Activated naive CD4-positive, alpha-beta T cell treated with anti-CD3 and anti-CD28 coated beads, Interleukin-2, amount 50 U/mL, for 24 hours (primary cell): ENCODE data around the gene SYT8.
"Not testable (repeated sequence)": the region's sequence is repeated elsewhere in the genome, so short reads cannot be mapped to it uniquely, and the experiment has no call there.

ENCODE experiments used
- H3K27ac Mint-ChIP-seq: one replicate; pipeline ENCODE4 v1.8.0; 2021; ENCODE audit warnings: mild to moderate bottlenecking, mixed read lengths
- H3K27me3 Mint-ChIP-seq: one replicate; pipeline ENCODE4 v1.8.0; 2021; ENCODE audit warnings: mixed read lengths
- H3K36me3 Mint-ChIP-seq: one replicate; pipeline ENCODE4 v1.8.0; 2021; ENCODE audit warnings: mixed read lengths
- H3K4me1 Mint-ChIP-seq: one replicate; pipeline ENCODE4 v1.8.0; 2021; ENCODE audit warnings: mixed read lengths
- H3K4me3 Mint-ChIP-seq: one replicate; pipeline ENCODE4 v1.8.0; 2021; ENCODE audit warnings: mild to moderate bottlenecking, mixed read lengths
- H3K9me3 Mint-ChIP-seq: one replicate; pipeline ENCODE4 v1.8.0; 2021; ENCODE audit warnings: mixed read lengths

Gene SYT8

DNA sequence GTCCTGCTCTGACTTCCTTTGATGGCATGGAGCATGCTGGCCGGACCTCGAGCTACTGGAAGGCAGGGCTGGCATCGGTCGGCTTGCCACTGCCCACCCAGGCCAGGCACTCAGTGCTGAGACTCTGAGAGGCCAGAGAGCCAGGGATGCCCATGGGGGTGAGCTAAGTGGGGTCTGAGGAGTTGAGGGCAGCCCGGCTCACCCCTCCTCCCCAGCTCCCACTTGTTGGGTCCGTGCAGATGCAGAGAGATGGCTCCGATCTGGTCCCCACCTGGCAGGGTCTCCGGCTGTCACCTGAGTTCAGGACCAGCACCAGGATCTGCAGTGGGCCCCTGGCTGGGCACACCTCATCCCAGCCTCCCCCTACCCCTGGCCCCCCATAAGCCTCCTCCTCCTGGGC, 31.4 kb downstream of the SYT8 start:
- H3K36me3 Mint-ChIP-seq: no peaks in the 10 kb centered on the region
- peaks cover 47% of the 10 kb centered on the region for H3K4me1 Mint-ChIP-seq
- no peak overlapping the region for H3K4me3 Mint-ChIP-seq
- H3K27me3 Mint-ChIP-seq: no peaks in the 10 kb centered on the region
- no peaks in the 10 kb centered on the region for H3K9me3 Mint-ChIP-seq
- no peak overlapping the region for H3K27ac Mint-ChIP-seq

- no peaks in the 10 kb centered on the region for H3K36me3 Mint-ChIP-seq
- no peaks in the 10 kb centered on the region for H3K9me3 Mint-ChIP-seq
- no peak overlapping the region for H3K4me3 Mint-ChIP-seq
- peaks cover 50% of the 10 kb centered on the region for H3K4me1 Mint-ChIP-seq
- H3K27me3 Mint-ChIP-seq: no peaks in the 10 kb centered on the region
- H3K27ac Mint-ChIP-seq: no peak overlapping the region
These were observed 32.0 kb downstream of the SYT8 start for GRCh38 chr11:1866776-1867175.

DNA sequence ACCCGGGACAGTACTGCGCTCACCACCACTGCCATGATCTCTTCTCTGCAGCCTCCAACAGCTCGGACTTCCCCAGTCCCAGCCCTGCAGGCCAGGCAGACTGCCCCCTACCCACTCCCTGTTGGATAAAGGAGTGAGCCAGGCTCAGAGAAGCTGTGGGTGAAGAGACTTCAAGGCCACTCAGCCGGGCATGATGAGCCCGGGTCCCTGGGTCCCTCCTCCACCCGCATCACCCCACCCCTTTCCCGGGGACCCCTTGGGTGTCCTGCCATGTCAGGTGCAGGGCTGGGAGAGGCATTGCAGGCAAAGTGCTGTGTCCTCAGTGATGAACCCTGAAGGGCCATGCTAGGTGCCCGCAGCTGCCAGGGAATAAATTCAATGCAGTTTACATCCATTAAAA, 32.6 kb downstream of the SYT8 start:
- H3K36me3 Mint-ChIP-seq: no peaks in the 10 kb centered on the region
- peaks cover 54% of the 10 kb centered on the region for H3K4me1 Mint-ChIP-seq
- no peak overlapping the region for H3K4me3 Mint-ChIP-seq
- no peaks in the 10 kb centered on the region for H3K9me3 Mint-ChIP-seq
- H3K27me3 Mint-ChIP-seq: no peaks in the 10 kb centered on the region
- no peak overlapping the region for H3K27ac Mint-ChIP-seq

DNA sequence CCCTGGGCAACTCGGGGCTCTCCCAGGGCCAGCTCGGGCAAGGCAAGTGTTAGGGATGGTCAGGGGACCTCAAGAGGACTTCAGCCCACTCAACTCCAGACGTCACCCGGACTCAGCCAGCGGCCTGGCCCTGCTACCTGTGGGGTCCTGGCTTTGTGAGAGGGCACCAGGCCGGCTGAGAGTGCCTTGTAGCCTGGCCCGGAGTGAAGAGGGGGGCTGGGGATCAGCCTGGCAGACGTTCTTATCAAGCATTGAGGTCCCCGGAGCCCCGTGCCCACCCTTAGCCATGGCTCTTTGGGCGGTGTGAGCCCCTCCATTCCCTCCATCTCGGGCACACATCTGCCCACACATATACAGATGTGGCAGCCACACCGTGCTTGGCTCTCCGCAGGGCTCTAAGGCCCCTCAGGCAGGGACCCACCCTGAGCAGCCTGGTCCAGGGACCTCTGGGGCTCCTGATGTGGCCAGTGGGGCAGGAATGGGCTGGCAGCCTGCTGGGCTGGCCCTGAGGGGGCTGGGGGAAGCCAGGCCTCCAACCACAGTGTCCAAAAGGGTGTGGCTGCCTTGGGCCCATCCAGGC, 33.4 kb downstream of the SYT8 start:
- H3K4me1 Mint-ChIP-seq: peaks cover 62% of the 10 kb centered on the region

DNA sequence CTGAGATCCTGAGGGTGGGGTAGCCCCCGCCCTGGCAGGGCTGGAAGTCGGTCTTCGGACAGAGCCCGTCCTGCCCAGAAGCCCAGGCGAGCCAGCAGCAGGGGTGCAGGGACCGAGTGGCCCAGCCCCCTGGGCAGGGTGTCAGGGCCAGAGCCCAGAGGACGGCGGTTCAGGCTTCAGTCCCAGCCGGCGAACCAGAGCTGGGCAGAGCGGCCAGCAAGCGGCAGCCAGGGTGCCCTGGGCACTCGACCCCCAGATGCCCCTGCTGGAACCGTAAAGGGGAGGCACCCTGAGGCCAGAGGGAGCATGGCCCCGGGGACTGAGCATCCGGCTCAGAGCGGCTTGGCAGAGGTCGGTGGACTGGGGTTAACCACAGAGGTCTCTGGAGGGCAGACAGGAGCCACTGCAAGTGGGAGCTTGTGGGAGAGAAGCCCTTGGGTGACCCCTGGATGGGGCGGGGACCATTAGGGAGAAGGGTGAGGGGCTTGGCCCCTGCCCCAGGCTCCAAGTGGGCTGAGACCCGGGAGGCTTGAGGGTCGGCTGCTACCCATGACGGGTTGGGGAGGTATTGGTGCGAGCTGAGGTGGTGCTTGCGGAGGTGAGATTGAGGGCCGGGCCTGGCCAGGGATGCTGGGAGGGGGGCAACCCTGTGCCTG, 34.0 kb downstream of the SYT8 start:
- no peaks in the 10 kb centered on the region for H3K27me3 Mint-ChIP-seq
- no peaks in the 10 kb centered on the region for H3K9me3 Mint-ChIP-seq
- no peaks in the 10 kb centered on the region for H3K36me3 Mint-ChIP-seq
- H3K4me3 Mint-ChIP-seq: no peak overlapping the region
- peak overlapping the region; percentile 60 for H3K27ac Mint-ChIP-seq
- peaks cover 67% of the 10 kb centered on the region for H3K4me1 Mint-ChIP-seq

More for the DNA sequence above, 33.4 kb downstream of the SYT8 start:
- no peak overlapping the region for H3K4me3 Mint-ChIP-seq
- H3K27me3 Mint-ChIP-seq: no peaks in the 10 kb centered on the region
- H3K27ac Mint-ChIP-seq: no peak overlapping the region
- no peaks in the 10 kb centered on the region for H3K36me3 Mint-ChIP-seq
- H3K9me3 Mint-ChIP-seq: no peaks in the 10 kb centered on the region

GRCh38 chr11:1869427-1870325, 34.9 kb downstream of the SYT8 start:
- no peaks in the 10 kb centered on the region for H3K9me3 Mint-ChIP-seq
- peaks cover 67% of the 10 kb centered on the region for H3K4me1 Mint-ChIP-seq
- H3K4me3 Mint-ChIP-seq: peak overlapping the region; percentile 55
- no peaks in the 10 kb centered on the region for H3K36me3 Mint-ChIP-seq
- H3K27me3 Mint-ChIP-seq: no peaks in the 10 kb centered on the region
- H3K27ac Mint-ChIP-seq: peak overlapping the region; percentile 60

DNA sequence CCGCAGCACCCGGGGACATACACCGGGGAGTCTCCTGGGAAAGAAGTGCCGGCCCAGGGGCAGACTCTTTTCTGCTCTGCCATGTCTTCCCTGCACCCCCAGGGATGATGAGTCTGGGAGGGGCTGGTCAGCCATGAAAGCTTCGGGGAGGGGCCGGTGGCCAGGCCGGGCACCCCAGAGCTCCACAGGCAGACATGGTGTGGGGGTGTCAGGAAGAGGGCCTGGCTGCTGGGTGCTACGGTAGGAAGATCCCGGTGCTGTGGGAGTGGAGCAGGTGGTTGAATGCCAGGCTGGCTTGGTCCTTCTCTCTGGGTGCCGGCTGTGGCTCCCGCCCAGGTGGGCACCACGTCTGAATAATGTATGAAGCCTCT, 35.5 kb downstream of the SYT8 start:
- Mint-ChIP-seq H3K4me3 (peak overlapping the region; percentile 73), H3K36me3 (no peaks in the 10 kb centered on the region), H3K9me3 (no peaks in the 10 kb centered on the region), H3K27ac (peak overlapping the region; percentile 23), H3K4me1 (peaks cover 69% of the 10 kb centered on the region), H3K27me3 (no peaks in the 10 kb centered on the region)

DNA sequence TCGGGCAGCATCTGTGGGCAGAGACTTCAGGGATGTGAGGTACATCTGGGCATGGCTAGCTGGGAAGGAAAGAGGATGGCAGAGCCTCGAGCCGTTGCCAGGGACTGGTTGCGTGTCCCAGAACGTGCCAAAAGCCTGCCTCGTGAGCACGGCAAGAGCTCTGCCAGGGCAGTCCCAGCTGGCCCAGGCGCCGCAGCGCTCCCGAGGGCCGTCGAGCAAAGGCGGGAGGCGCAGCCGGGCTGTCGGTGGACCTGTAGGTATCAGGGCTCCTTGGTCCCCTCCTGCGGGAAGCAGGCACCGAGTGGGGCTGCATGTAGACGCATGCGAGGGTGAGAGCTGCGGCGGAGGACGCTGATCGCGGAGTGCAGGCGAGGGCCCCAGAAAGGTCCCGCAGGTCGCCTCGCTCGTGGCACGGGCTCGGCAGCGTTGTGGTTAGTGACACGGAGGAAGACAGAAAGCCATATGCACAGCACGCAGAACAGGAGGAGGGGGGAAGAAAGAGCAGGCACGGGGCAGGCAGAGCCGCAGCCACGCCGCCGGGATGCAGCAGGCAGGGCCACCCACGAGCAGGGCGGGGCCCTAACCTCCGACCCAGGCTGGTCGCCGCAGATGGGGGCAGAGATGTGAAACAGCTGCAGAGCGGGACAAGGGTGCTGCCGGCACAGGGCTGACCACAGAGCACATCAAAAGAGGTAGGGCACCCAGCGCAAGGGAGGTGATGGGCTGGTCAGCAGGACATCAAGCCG, 36.1 kb downstream of the SYT8 start:
- Mint-ChIP-seq H3K27me3 (no peaks in the 10 kb centered on the region), H3K36me3 (no peaks in the 10 kb centered on the region), H3K27ac (peak overlapping the region; percentile 94), H3K4me3 (peak overlapping the region; percentile 73), H3K9me3 (no peaks in the 10 kb centered on the region), H3K4me1 (peaks cover 66% of the 10 kb centered on the region)

GRCh38 chr11:1871531-1871930, 36.7 kb downstream of the SYT8 start:
- peaks cover 59% of the 10 kb centered on the region for H3K4me1 Mint-ChIP-seq
- no peaks in the 10 kb centered on the region for H3K36me3 Mint-ChIP-seq
- H3K9me3 Mint-ChIP-seq: no peaks in the 10 kb centered on the region
- H3K27ac Mint-ChIP-seq: no peak overlapping the region
- no peak overlapping the region for H3K4me3 Mint-ChIP-seq
- H3K27me3 Mint-ChIP-seq: no peaks in the 10 kb centered on the region

DNA sequence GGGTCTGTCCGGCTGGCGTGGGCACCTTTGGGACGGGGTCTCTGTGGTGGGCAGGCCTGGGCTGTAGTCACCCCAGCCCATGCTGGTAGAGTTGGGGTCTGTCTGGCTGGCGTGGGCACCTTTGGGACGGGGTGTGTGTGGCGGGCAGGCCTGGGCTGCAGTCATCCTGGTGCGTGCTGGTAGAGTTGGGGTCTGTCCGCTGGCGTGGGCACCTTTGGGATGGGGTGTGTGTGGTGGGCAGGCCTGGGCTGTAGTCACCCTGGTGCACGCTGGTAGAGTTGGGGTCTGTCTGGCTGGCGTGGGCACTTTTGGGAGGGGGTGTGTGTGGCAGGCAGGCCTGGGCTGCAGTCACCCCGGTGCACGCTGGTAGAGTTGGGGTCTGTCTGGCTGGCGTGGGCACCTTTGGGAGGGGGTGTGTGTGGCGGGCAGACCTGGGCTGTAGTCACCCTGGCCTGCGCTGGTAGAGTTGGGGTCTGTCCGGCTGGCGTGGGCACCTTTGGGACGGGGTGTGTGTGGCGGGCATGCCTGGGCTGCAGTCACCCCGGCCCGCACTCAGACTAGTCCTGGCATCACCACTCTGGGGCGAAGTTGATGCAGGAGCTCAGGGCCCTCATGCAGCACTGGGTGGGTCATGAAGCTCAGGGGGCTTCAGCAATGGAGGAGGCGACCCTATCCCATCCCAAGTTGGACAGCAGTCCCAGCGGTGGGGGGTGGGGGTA, 37.6 kb downstream of the SYT8 start:
- peak overlapping the region; percentile 36 for H3K4me3 Mint-ChIP-seq
- H3K27ac Mint-ChIP-seq: no peak overlapping the region

GRCh38 chr11:1873048-1873812, 38.4 kb downstream of the SYT8 start:
- Mint-ChIP-seq H3K27me3 (no peaks in the 10 kb centered on the region), H3K36me3 (no peaks in the 10 kb centered on the region), H3K4me1 (peaks cover 54% of the 10 kb centered on the region)

More for the DNA sequence above, 37.6 kb downstream of the SYT8 start:
- Mint-ChIP-seq H3K36me3 (no peaks in the 10 kb centered on the region), H3K27me3 (no peaks in the 10 kb centered on the region), H3K4me1 (peaks cover 58% of the 10 kb centered on the region), H3K9me3 (no peaks in the 10 kb centered on the region)

GRCh38 chr11:1873813-1874150, 39.0 kb downstream of the SYT8 start:
- not testable (repeated sequence) for H3K27me3 Mint-ChIP-seq, H3K4me3 Mint-ChIP-seq, H3K9me3 Mint-ChIP-seq, H3K36me3 Mint-ChIP-seq, H3K27ac Mint-ChIP-seq
- peaks cover 52% of the 10 kb centered on the region for H3K4me1 Mint-ChIP-seq

More at GRCh38 chr11:1873048-1873812, 38.4 kb downstream of the SYT8 start:
- Mint-ChIP-seq H3K9me3 (no peaks in the 10 kb centered on the region), H3K4me3 (no peak overlapping the region), H3K27ac (peak overlapping the region; percentile 41)

GRCh38 chr11:1874441-1875092, 39.8 kb downstream of the SYT8 start:
- H3K27me3 Mint-ChIP-seq, H3K9me3 Mint-ChIP-seq, H3K4me3 Mint-ChIP-seq, H3K27ac Mint-ChIP-seq, H3K36me3 Mint-ChIP-seq: not testable (repeated sequence)
- H3K4me1 Mint-ChIP-seq: peaks cover 44% of the 10 kb centered on the region
